Umbilical cord (tissue), 2 donors: Measurements from ENCODE around the gene FAM72C. TPM values are rescaled to one million over a fixed set of nuclear protein-coding genes. Genes with fewer than 3 reads are reported as not detected.
"Not testable (repeated sequence)": the region's sequence is repeated elsewhere in the genome, so short reads cannot be mapped to it uniquely, and the experiment has no call there.

ENCODE experiments used
- DNase-seq: peaks from one replicate; pipeline ENCODE4 v3.0.0-alpha.2; 2015; ENCODE audit warnings: low spot score
- total RNA-seq: library from RNA; depleted of rRNA; stranded (reverse); fragments of >200 nt; gene quantifications from one replicate; pipeline ENCODE4 v1.2.3, GENCODE V29; 2014; ENCODE audit warnings: low replicate concordance; ENCODE audit not compliant: insufficient read depth

Gene FAM72C
- total RNA-seq, 1 donor from 2014 or later, result 6.0 TPM

GRCh38 chr1:143984721-143985473, 13.1 kb upstream of the FAM72C start:
- DNase-seq, result not testable (repeated sequence)

- DNase-seq, result not testable (repeated sequence)
Observed at GRCh38 chr1:143974416-143974815, 2.6 kb upstream of the FAM72C start.

- not testable (repeated sequence) for DNase-seq
Observed at GRCh38 chr1:143973876-143974414, 2.2 kb upstream of the FAM72C start.

GRCh38 chr1:143972753-143973326, 1.1 kb upstream of the FAM72C start:
- DNase-seq, result not testable (repeated sequence)

GRCh38 chr1:143965860-143966259, 5.9 kb downstream of the FAM72C start:
- DNase-seq, result not testable (repeated sequence)

- DNase-seq, result not testable (repeated sequence)
Observed at GRCh38 chr1:143964294-143964693, 7.5 kb downstream of the FAM72C start.

GRCh38 chr1:143955930-143956329, 15.9 kb downstream of the FAM72C start:
- not testable (repeated sequence) for DNase-seq

GRCh38 chr1:143952913-143953312, 18.9 kb downstream of the FAM72C start:
- not testable (repeated sequence) for DNase-seq

- not testable (repeated sequence) for DNase-seq
Observed at GRCh38 chr1:143951485-143952391, 20.0 kb downstream of the FAM72C start.

GRCh38 chr1:143947749-143948148, 24.0 kb downstream of the FAM72C start:
- DNase-seq, result not testable (repeated sequence)

GRCh38 chr1:143945253-143945652, 26.5 kb downstream of the FAM72C start:
- not testable (repeated sequence) for DNase-seq

- not testable (repeated sequence) for DNase-seq
Observed at GRCh38 chr1:143944576-143945240, 27.1 kb downstream of the FAM72C start.

- not testable (repeated sequence) for DNase-seq
Observed at GRCh38 chr1:143943319-143943978, 28.3 kb downstream of the FAM72C start.

- not testable (repeated sequence) for DNase-seq
Observed at GRCh38 chr1:143942238-143942860, 29.4 kb downstream of the FAM72C start.

- not testable (repeated sequence) for DNase-seq
Observed at GRCh38 chr1:143939666-143940065, 32.1 kb downstream of the FAM72C start.

GRCh38 chr1:143938922-143939321, 32.9 kb downstream of the FAM72C start:
- DNase-seq, result not testable (repeated sequence)

- DNase-seq, result peak; percentile 5
Observed at GRCh38 chr1:143936457-143937115, 35.2 kb downstream of the FAM72C start.

- DNase-seq, result not testable (repeated sequence)
Observed at GRCh38 chr1:143919127-143919526, 52.7 kb downstream of the FAM72C start.

- not testable (repeated sequence) for DNase-seq
Observed at GRCh38 chr1:143918552-143918951, 53.2 kb downstream of the FAM72C start.
